ENCODE data around the gene JADE1.

Gene JADE1

DNA sequence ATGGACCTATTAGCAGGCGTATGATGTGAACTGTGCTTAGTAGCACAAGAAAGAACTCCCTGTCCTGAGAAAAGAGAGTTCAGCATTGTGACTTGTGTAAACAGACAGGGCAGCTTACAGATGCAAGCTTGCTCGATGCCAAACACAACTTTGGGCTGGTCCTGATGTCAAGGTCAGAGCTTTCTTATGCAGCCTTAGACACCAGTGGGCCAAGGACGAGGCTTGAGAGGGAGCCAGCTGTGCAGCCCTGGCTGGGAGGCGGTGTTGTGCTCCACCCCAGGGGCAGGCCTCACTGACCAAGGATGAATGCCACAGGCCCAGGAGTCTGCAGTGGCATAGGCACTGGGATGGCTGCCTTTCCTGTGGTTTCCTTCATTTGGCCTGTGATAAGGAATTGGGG is 35.4 kb downstream of the JADE1 start:
- DNase-seq (ENCODE audit: low read depth) = no peak

DNA sequence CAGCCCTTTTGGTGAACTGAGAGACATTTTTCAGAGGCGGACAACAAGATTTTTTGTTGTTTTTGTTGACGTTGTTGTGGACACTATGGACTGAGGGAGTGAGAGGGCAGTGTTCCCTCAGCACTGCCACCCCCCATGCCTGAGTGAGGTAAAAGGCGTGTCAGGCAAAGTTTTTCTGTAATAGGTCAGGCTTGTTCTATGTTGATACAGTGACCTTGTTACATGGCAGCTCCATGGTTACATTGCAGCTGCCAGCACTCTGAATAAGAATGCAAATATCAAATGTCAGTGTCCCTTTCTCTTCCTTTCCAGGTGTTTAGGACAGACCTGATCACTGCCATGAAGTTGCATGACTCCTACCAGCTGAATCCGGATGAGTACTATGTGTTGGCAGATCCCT is 36.6 kb downstream of the JADE1 start:
- DNase-seq (ENCODE audit: low read depth) = no peak

DNA sequence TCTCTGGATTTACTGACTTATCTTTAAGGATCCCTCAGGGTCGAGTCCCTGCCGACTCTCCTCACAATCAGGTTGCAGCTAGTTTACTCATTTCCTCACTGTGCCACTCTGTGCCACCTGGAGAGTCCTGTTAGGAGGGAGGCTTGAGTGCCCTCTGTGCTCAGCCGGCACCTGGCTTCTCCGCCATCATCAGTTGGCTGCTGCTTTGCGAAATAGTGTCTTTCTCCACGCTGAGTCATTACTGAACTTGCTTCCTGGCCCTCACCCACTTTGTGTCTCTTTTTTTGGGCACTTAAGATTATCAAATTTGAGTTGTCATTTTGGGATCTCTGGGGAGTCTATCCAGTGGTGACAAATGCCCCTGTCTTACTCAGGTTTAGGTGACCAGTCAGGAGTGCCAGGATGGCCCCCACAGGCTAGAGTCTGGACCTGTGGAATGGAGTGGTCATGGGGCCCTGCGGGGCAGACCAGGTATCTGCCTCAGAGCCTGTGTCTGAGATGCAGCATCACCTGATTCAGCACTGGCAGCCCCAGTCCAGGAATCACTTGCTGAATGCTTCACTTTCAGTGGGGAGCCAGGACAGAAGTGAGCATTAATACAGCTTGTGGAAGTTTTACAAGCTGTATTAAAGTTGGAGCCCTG is 37.7 kb downstream of the JADE1 start:
- DNase-seq (ENCODE audit: low read depth) = no peak

DNA sequence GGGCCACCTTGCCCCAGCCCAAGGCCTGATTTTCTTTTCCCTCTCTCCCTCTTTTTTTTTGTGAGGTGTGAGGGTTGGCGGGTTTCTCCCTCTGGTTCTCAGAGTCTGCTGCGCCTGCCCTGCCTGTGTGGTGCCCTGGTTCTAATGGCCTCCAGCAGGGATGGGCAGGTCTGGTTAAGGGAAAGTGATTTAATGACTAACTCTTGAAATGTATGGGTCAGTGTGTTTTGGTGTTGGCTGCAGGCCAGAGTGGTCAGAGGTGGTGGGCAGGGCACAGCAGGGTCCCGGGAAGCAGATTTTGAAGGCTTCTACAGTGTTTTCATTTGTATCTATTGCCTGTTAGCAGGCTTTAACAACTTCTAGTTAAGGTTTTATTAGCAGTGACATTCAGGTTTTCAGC is 39.0 kb downstream of the JADE1 start:
- DNase-seq (ENCODE audit: low read depth) = no peak

DNA sequence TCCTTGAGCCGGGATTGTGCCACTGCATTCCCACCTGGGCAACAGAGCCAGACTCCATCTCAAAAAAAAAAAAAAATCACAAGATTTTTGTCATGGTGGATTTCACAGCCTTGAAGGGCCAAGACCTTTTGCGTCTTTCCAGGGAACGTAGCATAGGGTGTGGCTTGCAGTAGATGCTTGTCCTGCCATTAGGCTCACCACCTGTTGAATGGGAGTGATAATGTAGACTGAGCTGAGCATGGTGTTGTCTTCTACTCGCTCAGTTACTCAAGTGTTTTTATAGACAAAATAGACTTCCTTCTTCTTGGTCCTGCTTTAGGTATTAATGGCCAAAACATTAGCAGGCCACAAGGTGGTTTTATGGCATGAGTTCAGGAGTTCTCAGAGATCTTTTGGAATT is 40.8 kb downstream of the JADE1 start:
- no peak for DNase-seq (ENCODE audit: low read depth)

DNA sequence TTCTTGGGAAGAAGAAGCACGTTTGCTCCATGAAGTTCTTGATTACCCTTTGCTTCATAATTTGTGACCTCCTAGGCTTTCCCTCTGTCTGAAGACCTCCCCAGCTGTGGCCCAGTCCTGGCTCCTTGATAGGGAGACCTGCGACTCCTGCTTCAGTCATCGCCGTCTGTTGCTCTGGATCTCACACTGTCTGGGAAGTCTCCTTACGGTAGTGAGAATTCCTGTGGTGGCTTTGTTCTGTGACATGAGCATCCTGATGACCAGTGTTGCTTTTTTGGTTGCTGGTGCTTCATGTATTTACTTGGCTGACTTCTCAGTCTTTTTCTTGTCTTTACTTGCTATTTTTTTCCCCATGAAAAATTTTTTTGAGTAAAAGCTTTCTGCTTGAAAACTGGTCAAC is 44.2 kb downstream of the JADE1 start:
- DNase-seq (ENCODE audit: low read depth) = no peak

DNA sequence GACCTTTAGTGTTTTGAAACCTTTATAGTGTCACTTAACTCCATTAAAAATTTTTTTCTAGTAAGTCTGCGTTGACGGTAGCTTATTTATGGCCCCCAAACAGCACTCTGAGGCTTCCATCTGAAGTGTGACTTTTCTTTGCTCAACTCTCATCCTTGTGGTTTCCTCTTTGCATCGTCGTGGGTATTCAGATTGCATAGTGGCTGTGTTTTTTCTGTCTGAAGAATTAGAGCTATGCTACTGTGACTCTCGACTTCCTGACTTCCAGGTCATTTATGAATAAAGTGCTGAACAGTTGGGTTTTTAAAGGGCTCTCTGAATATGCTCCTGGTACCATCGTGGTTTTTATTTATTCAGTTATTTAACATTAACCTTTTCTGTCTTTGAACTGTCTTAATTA is 44.9 kb downstream of the JADE1 start:
- no peak for DNase-seq (ENCODE audit: low read depth)

DNA sequence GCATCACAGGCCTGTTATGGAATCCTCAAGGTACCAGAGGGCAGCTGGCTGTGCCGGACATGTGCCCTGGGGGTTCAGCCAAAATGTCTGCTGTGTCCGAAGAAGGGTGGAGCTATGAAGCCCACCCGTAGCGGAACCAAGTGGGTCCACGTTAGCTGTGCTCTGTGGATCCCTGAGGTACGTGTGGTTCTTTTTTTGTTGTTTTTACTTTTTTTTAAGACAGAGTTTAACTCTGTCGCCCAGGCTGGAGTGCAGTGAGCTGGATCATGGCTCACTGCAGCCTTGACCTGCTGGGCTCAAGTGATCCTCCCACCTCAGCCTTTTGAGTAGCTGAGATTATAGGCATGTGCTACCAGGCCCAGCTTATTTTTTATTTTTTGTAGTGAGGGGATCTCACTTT is 46.1 kb downstream of the JADE1 start:
- DNase-seq (ENCODE audit: low read depth) = no peak

DNA sequence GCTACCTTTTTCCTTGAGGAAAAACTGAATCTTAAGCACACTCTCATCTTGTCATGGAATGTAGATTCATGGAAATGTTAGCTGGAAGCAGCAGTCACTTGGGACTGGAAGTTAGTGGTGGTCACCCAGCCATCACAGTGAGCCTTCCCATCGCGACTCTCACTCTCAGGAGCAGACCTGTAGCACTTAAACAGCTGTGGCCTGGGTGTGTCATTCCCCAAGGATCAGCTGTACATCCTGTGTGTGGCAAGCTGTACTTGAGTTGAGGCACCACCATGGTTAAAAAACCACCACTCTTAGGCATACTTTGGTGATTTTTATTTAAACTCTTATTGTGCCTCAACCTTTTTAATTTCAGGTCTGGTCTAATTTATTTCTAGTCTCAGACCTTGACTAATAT is 46.7 kb downstream of the JADE1 start:
- DNase-seq (ENCODE audit: low read depth) = no peak

DNA sequence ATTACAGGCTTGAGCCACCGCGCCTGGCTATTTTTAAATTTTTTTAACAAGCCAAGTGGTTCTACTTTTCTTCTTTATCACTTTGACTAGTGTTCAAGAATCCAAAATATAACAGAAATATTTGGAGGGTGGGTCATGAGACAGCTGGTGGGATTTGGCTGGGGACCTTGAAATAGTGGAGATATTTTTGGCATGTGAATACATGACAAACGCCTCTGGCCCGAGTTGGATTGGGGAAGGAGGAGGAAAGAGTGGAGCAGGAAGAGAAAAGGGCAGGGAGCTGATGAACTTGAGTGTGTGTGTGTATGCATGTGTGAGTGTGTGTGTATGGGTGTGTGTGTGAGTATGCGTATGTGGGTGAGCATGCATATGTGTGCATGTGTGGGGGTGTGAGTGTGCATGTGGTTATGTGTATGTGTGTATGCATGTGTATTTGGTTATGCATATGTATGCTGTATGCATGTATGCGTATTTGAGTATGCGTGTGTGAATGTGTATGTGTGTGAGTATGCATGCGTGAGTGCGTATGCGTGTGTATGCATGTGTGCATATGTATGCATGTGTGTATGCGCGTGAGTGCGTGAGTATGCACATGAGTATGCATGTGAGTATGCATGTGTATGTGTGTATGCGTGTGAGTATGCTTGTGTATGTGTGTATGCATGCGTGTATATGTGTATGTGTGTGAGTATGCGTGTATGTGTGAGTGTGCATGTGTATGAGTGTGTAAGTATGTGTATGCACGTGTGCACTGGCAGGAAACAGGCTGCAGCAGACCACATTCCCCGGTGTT is 49.6 kb downstream of the JADE1 start:
- DNase-seq (ENCODE audit: low read depth) = no peak

DNA sequence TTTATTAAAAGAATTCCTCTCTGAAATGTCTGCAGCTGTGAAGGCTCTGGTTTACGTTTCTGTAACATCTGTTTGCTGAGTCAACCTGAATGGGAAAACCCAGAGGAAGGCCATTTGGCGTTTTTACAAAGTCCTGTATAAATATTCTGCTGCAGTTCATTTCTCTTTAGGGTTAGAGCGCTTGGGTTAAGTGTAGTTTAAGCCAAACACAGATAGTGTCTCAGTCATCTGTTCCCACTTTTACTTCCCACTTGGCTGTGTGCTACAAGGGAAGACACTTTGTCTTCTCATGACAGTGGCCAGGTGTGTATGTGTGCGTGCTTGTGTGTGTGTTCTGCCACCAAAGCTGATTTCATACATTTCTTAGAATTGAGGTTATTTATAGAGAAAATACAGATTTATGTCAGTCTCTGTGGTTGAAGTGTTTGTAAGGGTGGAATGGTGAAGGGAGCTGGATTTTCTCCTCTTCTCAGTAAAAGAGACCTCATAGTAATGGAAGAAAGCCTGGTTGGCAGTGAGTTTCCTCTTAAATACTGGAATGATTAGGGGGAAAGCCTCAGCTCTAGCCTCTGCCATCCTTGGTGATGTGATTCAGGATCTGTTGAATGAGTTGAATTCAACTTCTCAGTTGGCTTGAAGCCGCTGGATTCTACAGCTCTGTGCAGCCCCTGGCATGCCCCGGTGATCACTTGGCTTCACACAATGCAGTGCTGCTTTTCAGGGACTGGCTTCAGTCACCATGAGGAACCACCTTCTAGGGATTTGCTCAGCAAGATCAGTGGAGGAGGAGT is 50.6 kb downstream of the JADE1 start:
- DNase-seq (ENCODE audit: low read depth) = no peak

DNA sequence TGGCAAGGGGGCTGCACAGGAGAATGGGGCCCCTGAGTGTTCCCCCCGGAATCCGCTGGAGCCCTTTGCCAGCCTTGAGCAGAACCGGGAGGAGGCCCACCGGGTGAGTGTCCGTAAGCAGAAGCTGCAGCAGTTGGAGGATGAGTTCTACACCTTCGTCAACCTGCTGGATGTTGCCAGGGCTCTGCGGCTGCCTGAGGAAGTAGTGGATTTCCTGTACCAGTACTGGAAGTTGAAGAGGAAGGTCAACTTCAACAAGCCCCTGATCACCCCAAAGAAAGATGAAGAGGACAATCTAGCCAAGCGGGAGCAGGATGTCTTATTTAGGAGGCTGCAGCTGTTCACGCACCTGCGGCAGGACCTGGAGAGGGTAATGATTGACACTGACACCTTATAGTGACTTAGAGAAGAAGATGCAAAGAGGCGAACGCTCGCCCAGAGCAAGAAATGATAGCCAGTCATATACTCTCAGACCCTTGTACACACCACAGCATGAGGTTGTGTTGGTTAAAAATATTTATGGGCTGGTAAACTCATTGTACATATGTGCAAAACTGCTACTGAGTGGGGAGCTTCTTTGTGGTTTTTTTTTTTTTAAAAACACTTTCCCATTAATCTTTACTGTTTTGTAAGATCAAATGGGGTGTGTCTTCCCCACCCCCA is 52.5 kb downstream of the JADE1 start:
- no peak for DNase-seq (ENCODE audit: low read depth)

DNA sequence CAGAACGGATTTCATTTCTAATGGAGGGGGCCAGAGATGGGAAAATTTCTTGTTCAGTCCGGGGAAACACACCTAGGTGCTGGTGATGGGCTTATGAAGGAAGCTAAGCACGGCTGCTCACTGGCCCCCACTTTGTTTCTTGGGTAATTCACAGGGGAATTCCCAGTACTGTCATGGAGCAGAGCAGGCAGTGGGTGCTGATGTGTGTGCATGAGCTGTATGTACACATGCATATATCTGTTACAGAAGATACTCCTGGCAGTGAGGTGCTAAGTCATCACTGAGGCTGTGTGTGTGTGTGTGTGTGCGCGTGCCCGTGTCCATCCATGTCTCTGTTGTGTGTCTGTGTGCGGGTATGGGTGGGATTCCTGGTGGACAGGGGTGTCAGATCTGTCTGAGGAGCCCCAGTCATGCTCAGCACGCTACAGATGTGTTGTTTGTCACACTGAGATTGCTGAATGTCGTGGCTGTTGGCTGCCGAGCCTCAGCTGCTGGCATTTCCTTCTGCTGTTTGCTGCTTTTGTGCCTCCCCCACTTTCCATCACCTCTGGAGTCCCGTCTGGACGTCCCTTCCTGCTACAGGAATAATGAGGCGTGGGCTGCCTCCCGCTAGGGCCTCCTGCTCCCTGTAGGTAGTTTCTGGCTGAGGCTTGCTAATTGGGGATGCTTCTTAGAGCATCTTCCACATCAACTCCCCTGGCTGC is 53.3 kb downstream of the JADE1 start:
- peak; percentile 21 for DNase-seq (ENCODE audit: low read depth)

DNA sequence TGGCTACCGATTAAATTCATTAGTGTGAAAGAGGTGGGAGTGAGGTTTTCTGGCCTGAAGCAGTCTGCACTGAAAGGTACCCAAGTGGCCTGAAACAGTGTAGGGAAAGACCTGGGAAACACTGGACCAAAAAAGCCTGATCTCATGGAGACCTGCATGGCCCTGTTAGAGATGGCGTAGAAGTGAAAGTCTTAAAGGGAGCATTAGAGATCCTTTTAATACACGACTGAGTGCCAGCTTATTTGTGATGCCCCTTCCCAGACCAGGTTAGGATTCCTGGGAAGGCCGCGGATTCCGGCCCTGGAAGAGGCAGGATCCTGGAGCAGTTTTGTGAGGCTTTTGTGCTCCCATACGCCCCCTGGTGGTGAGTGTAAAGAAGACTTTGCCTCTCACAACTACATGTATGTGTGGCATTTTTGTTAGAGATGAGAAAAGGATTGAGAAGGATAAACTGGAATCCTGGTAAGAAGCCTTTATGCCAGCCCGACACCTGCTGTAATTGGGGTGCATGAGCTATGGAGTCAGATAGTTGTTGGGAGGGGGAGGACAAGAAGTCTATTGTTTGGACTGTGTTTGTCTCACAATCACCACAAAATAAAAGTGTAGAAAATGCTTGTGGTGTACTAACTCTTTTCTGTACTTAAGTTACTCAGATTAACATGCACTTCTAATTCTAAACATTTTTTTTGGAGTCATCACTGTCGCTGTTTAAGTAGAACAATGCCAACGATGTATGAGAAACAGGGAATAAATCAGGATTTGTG is 54.0 kb downstream of the JADE1 start:
- DNase-seq (ENCODE audit: low read depth) = peak; percentile 21

DNA sequence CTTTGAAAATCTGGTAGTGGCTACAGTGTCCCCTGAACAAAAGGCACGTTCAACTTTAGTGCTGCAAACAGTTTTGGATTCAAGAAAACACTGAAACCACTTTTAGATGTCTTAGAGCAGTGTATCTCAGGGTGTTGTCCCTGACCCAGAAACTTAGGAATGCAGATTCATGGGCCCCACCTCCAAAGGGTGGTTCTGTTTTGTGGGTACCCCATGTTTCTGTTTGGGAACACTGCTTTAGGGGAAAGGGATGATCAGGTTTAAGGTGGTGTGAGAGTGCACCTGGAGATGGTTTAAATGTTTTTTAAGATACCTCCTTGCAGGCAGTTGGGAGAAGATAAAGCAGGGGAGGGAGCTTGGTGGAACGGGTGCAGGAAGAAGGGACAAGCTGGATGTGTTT is 55.6 kb downstream of the JADE1 start:
- no peak for DNase-seq (ENCODE audit: low read depth)

DNA sequence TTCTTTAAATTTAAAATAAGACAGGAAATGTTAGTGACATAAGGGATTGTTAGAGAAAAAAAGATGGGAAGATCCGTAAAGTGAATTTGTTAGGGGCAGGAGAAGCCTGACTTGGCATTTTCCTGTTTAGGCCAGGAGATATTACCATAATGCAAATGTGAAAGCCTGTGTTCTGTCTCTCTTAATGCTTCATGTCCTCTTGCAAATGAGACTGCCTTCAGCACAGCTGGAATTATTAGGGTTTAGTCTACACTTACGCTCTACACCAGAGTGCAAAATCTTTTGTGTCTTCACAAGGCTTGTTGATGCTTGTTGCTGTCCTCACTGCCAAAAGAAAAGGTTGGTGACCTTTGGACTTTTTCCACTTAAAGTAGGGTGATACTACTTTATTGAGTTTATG is 56.8 kb downstream of the JADE1 start:
- no peak for DNase-seq (ENCODE audit: low read depth)

DNA sequence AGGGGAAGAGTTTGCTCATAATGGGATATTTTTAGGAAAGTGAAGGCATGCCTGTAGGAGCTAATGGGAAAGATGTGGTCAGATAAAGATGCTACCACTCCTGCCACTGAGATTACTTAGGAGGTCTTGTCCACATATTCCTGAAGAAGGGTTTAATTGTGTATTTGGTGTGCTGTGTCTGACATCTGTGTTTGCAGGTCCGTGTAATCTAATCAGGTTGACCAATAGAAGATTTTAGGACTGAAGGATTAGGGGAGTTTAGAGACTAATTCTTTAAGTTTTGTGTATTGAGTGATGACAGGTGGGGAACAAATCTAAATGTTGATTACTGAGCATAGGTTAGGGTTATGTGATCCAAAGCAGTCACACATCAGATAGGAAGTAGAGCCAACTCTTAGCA is 57.2 kb downstream of the JADE1 start:
- DNase-seq (ENCODE audit: low read depth) = no peak

DNA sequence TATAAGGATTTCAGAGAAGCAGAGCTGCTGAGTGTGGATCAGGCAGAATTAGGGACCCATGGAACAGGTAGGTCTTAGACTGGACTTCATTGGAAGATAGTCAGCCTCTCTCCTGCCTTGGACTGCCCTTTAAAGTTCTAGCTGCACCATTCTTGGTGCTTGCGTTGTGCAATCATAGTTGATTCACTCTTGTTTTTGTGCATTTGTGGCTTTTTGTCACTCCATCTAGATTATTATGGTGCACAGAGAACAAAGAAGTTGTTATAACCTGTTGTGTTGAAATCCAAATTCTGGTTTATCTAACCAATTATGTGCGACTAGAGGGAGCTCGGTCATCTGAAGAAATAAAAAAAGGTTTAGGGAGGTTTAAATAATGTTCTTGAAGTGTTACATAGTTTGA is 59.3 kb downstream of the JADE1 start:
- DNase-seq (ENCODE audit: low read depth) = no peak

DNA sequence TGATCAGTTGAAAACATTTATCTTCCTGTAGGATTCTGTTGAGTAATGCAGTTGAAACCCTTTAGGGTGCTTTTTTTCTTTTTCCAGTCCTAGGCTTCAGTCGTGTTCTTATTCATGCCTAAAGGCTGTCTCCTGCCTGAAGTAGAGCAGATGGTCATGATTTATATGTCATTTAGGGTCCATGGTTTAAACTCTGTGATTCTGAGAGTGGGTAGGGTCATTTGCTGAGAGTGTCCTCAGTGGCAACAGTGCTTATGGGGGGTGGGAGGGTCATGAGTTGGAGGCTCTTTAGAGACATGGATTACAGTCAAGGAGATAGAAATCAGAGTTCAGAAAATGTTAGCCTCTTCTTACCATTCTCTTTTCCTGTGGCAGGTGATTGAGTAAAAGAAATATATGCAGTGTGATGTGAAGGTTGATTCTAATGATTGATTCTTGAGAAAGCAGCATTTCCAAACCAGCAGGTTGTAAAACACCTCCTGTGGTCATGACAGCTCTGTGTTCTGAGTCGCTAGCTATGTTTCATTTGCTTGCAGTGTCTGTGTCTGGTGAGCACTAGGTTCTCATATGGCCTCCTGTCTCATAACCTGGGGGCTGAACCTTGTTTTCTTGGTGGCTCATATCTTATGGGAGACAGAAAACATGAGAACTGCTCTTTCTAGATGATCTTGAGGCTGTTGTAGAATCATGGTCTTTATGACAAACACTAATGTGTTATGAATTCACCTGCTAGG is 60.4 kb downstream of the JADE1 start:
- DNase-seq (ENCODE audit: low read depth) = no peak

DNA sequence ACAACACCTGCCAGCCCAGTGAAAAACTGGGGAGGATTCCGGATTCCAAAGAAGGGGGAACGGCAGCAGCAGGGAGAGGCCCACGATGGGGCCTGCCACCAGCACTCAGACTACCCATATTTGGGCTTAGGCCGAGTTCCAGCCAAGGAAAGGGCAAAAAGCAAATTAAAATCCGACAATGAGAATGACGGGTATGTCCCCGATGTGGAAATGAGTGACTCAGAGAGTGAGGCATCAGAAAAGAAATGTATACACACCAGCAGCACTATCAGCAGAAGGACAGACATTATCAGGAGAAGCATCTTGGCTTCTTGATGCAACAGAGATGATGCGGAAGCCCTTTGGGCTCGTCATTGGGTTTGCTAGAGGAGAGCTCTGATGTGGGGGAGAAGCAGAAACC is 62.4 kb downstream of the JADE1 start:
- no peak for DNase-seq (ENCODE audit: low read depth)

DNA sequence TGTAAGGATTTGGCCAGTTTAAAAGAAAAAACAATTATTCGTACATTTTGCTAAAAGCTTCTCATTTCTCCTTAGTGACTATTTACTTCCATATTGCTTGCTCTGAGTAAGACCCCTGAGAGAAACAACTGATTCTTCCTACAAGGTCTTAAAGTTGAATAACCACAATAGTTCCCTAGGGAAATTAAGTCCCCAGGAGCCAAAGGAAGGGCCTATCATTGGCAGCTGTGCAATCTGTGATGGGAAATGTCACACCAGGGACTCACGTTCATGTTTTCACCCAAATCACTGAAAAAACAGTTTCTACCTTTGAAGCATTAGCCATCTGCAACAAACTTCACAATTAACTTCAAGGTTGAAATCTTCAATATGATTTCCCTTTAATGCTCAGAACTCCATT is 66.7 kb downstream of the JADE1 start:
- no peak for DNase-seq (ENCODE audit: low read depth)
